Epithelial cell of prostate (primary cell): ENCODE results near the gene FNDC10.

ENCODE experiments used
- DNase-seq: peaks from one replicate; pipeline ENCODE4 v3.0.0-alpha.2; 2011; ENCODE audit warnings: low read depth, low spot score
- H3K27ac ChIP-seq: fragments of 450-650 bp; 2 replicates; pipeline ENCODE4 v1.5.1; 2017; ENCODE audit warnings: mild to moderate bottlenecking

Gene FNDC10

DNA sequence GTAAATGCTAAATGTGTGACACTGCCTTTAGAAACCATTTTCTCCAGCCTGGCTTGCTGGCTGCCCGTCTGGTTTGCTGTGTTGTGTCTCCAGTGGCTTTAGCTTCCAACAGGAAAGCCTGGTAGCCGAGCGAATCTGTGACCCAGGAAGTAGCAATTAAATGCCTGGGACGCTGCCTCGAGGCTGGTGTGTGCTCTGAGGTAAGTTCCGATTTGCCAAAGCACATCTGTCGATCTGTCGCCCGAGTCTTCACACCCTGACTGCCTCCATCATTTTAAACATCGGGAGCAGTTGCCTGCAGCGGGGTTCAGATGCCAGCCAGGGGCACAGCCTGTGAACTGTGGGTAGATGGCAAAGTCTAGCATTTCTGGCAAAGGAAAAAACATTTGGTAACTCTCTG is 17.6 kb upstream of the FNDC10 start:
- no peak for DNase-seq
- no peak overlapping the region for H3K27ac ChIP-seq

- no peak for DNase-seq
- no peak overlapping the region for H3K27ac ChIP-seq
Measured at GRCh38 chr1:1616838-1617237, 16.9 kb upstream of the FNDC10 start.

- H3K27ac ChIP-seq = peak overlapping the region; percentile 98
- no peak for DNase-seq
Measured at GRCh38 chr1:1616045-1616790, 16.3 kb upstream of the FNDC10 start.

DNA sequence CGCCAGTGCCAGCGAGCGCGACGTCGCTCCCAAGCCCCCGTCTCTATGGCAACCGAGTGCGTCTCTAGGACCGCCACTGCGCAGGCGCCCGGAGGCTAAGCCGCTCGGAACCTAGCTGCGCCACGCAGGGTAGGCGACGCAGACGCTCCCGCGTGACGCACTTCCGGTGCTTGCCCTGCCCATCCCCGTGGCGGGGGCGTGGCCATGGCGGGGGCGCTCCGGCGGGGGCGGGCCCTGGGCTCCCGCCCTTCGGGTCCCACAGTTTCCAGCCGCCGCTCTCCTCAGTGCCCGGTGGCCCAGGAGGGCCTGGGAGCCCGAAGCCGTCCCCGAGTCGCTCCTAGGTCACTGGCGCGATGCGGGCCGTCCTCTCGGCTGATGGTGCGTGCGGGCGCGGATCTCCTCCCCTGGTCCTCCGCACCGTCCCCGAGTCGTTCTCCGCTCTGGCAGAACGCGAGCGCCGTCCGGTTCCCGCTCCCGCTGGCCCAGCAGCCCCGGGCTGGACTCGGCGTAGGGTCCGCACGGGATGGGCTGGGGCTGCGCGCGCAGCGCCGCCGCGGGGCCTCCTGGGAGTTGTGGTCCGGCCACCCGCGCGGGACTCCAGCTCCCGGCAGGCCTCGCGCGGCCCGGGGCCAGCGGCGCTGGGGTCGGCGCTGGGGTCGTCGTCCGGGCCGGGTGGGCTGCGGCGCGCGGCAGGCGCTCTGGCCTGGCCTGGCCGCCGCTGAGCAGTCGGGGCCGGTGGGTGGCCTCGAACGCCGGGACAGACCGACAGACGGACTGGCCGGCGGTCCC is 15.5 kb upstream of the FNDC10 start, which contains the start of gene MIB2:
Gene MIB2 (plus strand): TSS at position 245 of the 789 bp plus-strand sequence. CDS start 7,953 bp downstream, outside the sequence.
- DNase-seq = peak; percentile 73
- peak within 1 kb of the TSS; percentile 98 for H3K27ac ChIP-seq

- peak overlapping the region; percentile 98 for H3K27ac ChIP-seq
- DNase-seq = no peak
Measured at GRCh38 chr1:1614954-1615255, 15.0 kb upstream of the FNDC10 start.

DNA sequence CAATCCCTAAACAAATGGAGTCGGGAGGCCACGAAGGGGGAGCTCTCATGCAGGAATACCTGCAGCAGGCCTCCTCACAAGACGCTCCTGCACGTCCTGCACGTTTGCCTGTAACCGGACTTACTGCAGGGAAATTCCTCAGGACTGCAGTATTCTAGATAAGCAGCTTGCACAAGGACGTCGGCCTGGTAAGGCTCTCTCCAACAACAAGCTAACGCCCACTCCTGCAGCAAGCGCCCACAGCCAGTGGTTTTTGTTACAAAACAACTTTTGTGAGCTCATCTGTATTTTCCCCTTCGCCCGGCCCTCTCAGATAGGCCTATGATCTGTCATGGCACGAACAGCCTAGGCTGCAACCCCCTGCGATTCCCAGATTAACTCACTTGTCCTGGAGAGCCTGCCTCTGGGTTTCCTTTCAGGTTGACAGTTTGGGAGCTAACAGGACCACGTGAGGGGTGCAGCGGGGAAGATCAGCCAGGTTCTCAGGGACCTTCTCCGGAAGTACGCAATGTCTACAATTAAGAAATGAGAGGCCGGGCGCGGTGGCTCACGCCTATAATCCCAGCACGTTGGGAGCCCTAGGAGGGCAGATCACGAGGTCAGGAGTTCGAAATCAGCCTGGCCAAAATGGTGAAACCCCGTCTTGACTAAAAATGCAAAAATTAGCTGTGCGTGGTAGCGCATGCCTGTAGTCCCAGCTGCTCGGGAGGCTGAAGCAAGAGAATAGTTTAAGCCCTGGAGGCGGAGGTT is 14.4 kb upstream of the FNDC10 start:
- H3K27ac ChIP-seq = peak overlapping the region; percentile 98
- DNase-seq = peak; percentile 33

- DNase-seq = no peak
- peak overlapping the region; percentile 98 for H3K27ac ChIP-seq
Measured at GRCh38 chr1:1613509-1614082, 13.7 kb upstream of the FNDC10 start.

DNA sequence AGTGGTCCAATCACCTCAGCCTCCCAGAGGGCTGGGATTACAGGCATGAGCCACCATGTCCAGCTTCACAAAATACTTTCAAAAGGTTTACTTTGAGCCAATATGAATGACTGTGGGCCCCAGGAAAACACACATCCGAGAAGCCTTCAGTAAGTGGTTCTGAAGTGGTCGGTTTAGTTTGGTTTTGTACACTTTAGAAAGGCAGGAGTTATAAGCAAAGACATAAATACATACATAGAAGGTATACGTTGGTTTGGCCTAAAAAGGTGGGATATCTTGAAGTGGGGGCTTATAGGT is 12.1 kb upstream of the FNDC10 start:
- H3K27ac ChIP-seq = no peak overlapping the region
- no peak for DNase-seq

DNA sequence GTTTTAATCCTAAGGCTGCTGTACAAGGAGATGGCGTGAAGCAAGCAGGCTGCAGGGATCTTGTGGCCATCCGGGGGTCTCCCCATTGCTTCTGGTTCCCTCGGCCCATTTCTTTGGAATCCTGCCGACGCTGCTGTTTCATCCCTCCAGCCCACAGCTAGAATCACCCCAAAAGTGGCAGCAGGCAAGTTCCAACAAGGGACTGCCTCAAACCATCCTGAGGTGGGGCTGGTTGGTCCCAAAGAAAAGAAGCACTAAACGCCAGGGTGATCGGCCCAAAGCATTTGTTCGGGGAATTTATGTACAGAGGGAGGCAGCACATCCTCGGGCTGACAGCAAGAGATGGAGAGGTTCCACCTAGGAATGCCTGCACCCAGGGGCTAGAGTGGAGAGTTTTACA is 10.9 kb upstream of the FNDC10 start:
- H3K27ac ChIP-seq = no peak overlapping the region
- DNase-seq = no peak

GRCh38 chr1:1609822-1610485 is 10.0 kb upstream of the FNDC10 start:
- H3K27ac ChIP-seq = no peak overlapping the region
- DNase-seq = no peak

- no peak for DNase-seq
- H3K27ac ChIP-seq = no peak overlapping the region
Measured at GRCh38 chr1:1606232-1606631, 6.3 kb upstream of the FNDC10 start.

- no peak for DNase-seq
- H3K27ac ChIP-seq = no peak overlapping the region
Measured at GRCh38 chr1:1605724-1606123, 5.8 kb upstream of the FNDC10 start.

DNA sequence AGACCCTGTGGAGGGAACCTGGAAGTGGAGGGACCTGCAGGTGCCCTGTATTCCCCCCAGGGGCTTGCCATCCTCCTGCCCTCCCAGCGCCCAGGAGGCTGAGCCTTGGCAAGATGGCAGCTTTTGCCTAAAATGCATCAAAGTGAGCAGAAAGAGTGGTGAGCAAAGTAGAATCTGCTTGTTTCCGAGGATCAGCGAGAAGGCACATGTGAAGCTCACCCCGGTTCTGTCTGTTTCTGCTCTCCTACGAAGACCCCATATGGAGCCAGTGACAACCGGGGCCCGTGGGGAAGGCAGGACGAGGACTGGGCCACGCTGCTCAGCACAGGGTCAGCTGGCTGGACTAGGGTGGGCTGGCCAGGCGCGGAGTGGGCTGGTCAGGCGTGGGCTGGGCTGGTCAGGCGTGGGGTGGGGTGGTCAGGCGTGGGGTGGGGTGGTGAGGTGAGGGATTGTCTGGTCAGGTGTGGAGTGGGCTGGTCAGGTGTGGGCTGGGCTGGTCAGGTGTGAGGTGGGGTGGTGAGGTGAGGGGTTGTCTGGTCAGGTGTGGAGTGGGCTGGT is 5.2 kb upstream of the FNDC10 start:
- DNase-seq = no peak

GRCh38 chr1:1604374-1605033 is 4.6 kb upstream of the FNDC10 start:
- no peak overlapping the region for H3K27ac ChIP-seq

More for the DNA sequence above, 5.2 kb upstream of the FNDC10 start:
- H3K27ac ChIP-seq = no peak overlapping the region

DNA sequence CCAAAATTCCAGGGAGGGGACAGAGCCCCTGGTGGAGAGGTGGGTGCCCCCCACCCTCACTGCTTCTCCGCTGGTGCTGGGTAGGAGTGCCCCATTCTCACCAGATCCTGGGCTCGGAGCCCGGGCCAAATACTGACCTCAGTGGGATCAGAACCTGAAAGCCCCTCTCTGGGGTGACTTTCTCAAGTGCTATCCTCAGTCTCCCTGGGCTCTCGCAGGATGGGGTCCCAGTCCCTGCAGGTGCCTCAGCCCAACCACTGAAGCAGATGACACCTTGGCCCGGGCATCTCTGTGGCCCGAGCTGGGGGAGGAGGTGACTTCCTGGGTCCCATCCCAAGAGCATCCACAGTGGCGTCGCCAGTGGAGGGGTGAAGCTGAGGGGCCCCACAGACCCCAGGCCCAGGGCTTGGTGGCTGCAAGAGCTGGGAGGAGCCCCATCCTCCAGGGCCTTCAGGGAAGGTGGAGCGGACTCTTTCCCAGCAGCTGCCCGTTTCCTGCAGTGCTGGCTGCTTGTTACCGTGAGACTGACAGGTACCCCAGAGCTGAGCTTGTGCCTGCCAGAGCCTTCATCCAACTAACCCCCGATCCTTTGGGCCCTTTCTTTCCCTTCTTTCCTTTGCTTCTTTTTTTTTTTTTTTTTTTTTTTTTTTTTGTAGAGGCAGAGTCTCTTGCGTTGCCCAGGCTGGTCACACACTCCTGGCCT is 3.9 kb upstream of the FNDC10 start:
- no peak overlapping the region for H3K27ac ChIP-seq
- no peak for DNase-seq

More at GRCh38 chr1:1604374-1605033, 4.6 kb upstream of the FNDC10 start:
- no peak for DNase-seq

GRCh38 chr1:1602968-1603506 is 3.1 kb upstream of the FNDC10 start:
- no peak for DNase-seq

GRCh38 chr1:1602304-1602967 is 2.5 kb upstream of the FNDC10 start:
- no peak overlapping the region for H3K27ac ChIP-seq
- DNase-seq = no peak

More at GRCh38 chr1:1602968-1603506, 3.1 kb upstream of the FNDC10 start:
- H3K27ac ChIP-seq = no peak overlapping the region
